Measurements from ENCODE around the gene SCML2. TPM values are rescaled to one million over a fixed set of nuclear protein-coding genes. Genes with fewer than 3 reads are reported as not detected.

SCML2 gene
- total and polyA plus RNA-seq, 2 of the 13 experiments (the other 11 are each of a cell fraction or from before 2014, with no cell fraction given), result 5.1 to 7.6 TPM

- no peaks in the 10 kb centered on the region for H3K4me1 ChIP-seq (ENCODE audit: insufficient read depth, low read length)
- in situ Hi-C loops (cut with HindIII; ENCODE audit: extremely low pct_ligation_motif_present, low pct_unique_long_range_greater_than_20kb) (no loop called here), intact Hi-C loops (cut with micrococcal nuclease; ENCODE audit: unreplicated experiment) (no loop called here)
- no peak overlapping the region for H2AFZ ChIP-seq (ENCODE audit: low read length)
- CTCF ChIA-PET (ENCODE audit: low intra/inter-chr PET ratio, low total read pairs), result no interaction called here
- no peaks in the 10 kb centered on the region for H3K79me2 ChIP-seq (ENCODE audit: insufficient read depth, low read length)
- WGBS (ENCODE audit: low lambda C conversion rate), result 100% methylated on average over 1 of the region's 1 CpG
- H3K27ac ChIP-seq (ENCODE audit: extremely low read length, insufficient read depth, low read length), result no peak overlapping the region
- POLR2A ChIA-PET, result no interaction called here
- H3K9ac ChIP-seq (ENCODE audit: insufficient read depth, low read depth, low read length), result no peak overlapping the region
- FAIRE-seq (no peak), ATAC-seq (no peak), DNase-seq (ENCODE audit: low spot score) (no peak)
- no peak overlapping the region for H3K4me3 ChIP-seq (replicated peaks in 1 of 3; ENCODE audit: insufficient read depth in 1 of 3, low read depth in 2 of 3, low read length in 3 of 3)
- no TSS peak for BruUV-seq (replicated peaks)
- H3K4me2 ChIP-seq (ENCODE audit: low read depth, low read length), result no peak overlapping the region
- H3K36me3 ChIP-seq (replicated peaks in 1 of 2; ENCODE audit: control insufficient read depth in 1 of 2, insufficient read depth in 2 of 2, low read length in 2 of 2), result no peaks in the 10 kb centered on the region
- H3K27me3 ChIP-seq (ENCODE audit: control insufficient read depth in 1 of 2, insufficient read depth in 2 of 2, low read length in 2 of 2), result no peaks in the 10 kb centered on the region
- H3K9me3 ChIP-seq (ENCODE audit: low read length), result no peaks in the 10 kb centered on the region
- no peaks in the 10 kb centered on the region for H4K20me1 ChIP-seq (ENCODE audit: insufficient read depth, low read length)
- TF ChIP-seq ZNF512B (CRISPR knock-in tag; IDR thresholded peaks at IDR 0.05; ENCODE audit: borderline replicate concordance) (no peak), PRDM10 (CRISPR knock-in tag; IDR thresholded peaks at IDR 0.05; ENCODE audit: low read depth) (no peak), BRF2 (CRISPR knock-in tag; IDR thresholded peaks at IDR 0.05) (no peak), ASH2L (IDR thresholded peaks at IDR 0.05; ENCODE audit: insufficient read length, low read depth, low read length) (no peak), ZNF224 (CRISPR knock-in tag; IDR thresholded peaks at IDR 0.05) (no peak), POLR2G (IDR thresholded peaks at IDR 0.05; ENCODE audit: low read depth, low read length) (no peak), ZBTB49 (CRISPR knock-in tag; IDR thresholded peaks at IDR 0.05; ENCODE audit: borderline replicate concordance) (no peak), CEBPB (IDR thresholded peaks at IDR 0.05; ENCODE audit: borderline replicate concordance, low read depth, low read length) (no peak)
- TF ChIP-seq, protein P1, sequence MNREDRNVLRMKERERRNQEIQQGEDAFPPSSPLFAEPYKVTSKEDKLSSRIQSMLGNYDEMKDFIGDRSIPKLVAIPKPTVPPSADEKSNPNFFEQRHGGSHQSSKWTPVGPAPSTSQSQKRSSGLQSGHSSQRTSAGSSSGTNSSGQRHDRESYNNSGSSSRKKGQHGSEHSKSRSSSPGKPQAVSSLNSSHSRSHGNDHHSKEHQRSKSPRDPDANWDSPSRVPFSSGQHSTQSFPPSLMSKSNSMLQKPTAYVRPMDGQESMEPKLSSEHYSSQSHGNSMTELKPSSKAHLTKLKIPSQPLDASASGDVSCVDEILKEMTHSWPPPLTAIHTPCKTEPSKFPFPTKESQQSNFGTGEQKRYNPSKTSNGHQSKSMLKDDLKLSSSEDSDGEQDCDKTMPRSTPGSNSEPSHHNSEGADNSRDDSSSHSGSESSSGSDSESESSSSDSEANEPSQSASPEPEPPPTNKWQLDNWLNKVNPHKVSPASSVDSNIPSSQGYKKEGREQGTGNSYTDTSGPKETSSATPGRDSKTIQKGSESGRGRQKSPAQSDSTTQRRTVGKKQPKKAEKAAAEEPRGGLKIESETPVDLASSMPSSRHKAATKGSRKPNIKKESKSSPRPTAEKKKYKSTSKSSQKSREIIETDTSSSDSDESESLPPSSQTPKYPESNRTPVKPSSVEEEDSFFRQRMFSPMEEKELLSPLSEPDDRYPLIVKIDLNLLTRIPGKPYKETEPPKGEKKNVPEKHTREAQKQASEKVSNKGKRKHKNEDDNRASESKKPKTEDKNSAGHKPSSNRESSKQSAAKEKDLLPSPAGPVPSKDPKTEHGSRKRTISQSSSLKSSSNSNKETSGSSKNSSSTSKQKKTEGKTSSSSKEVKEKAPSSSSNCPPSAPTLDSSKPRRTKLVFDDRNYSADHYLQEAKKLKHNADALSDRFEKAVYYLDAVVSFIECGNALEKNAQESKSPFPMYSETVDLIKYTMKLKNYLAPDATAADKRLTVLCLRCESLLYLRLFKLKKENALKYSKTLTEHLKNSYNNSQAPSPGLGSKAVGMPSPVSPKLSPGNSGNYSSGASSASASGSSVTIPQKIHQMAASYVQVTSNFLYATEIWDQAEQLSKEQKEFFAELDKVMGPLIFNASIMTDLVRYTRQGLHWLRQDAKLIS (CRISPR knock-in tag; IDR thresholded peaks at IDR 0.05), result no peak
Measured at GRCh38 chrX:18271725-18272124, 82.8 kb downstream of the SCML2 start.

All from HepG2 (cell line).